SKM-1 treated with dmso at 0.1 percent for 144 hours (cell line): ENCODE results near the gene DLX3.
A peak's percentile ranks its signal among the peaks of the same experiment; 100 is the strongest.

Experiments used
- DNase-seq: peaks from one replicate; lab custom pipeline; 2025; ENCODE audit not compliant: unreplicated experiment; lab: John Stamatoyannopoulos, UW

DLX3 gene

GRCh38 chr17:49992933-49993422 is 2.0 kb downstream of the DLX3 start:
- no peak for DNase-seq

GRCh38 chr17:49992191-49992932 is 2.7 kb downstream of the DLX3 start:
- DNase-seq, result no peak

GRCh38 chr17:49991409-49991808 is 3.6 kb downstream of the DLX3 start:
- no peak for DNase-seq

- no peak for DNase-seq
Measured at GRCh38 chr17:49990921-49991320, 4.1 kb downstream of the DLX3 start.

GRCh38 chr17:49990331-49990730 is 4.7 kb downstream of the DLX3 start:
- DNase-seq, result no peak

- DNase-seq, result no peak
Measured at GRCh38 chr17:49989518-49989880, 5.5 kb downstream of the DLX3 start.

- DNase-seq, result no peak
Measured at GRCh38 chr17:49987681-49988441, 7.2 kb downstream of the DLX3 start.

GRCh38 chr17:49987290-49987585 is 7.8 kb downstream of the DLX3 start:
- DNase-seq, result no peak

GRCh38 chr17:49986396-49987289 is 8.4 kb downstream of the DLX3 start:
- DNase-seq, result no peak

GRCh38 chr17:49985310-49985990 is 9.6 kb downstream of the DLX3 start:
- no peak for DNase-seq

- DNase-seq, result no peak
Measured at GRCh38 chr17:49984776-49985175, 10.2 kb downstream of the DLX3 start.

- DNase-seq, result no peak
Measured at GRCh38 chr17:49984283-49984682, 10.7 kb downstream of the DLX3 start.

GRCh38 chr17:49980703-49981197 is 14.3 kb downstream of the DLX3 start:
- no peak for DNase-seq

- no peak for DNase-seq
Measured at GRCh38 chr17:49979748-49980479, 15.1 kb downstream of the DLX3 start.

GRCh38 chr17:49978501-49978900 is 16.5 kb downstream of the DLX3 start:
- DNase-seq, result peak; percentile 77

- DNase-seq, result no peak
Measured at GRCh38 chr17:49977463-49978389, 17.3 kb downstream of the DLX3 start.

- no peak for DNase-seq
Measured at GRCh38 chr17:49976828-49977202, 18.2 kb downstream of the DLX3 start.

GRCh38 chr17:49976163-49976827 is 18.7 kb downstream of the DLX3 start:
- no peak for DNase-seq

GRCh38 chr17:49975531-49975930 is 19.5 kb downstream of the DLX3 start:
- DNase-seq, result no peak
